Fibroblast of peridontal ligament (primary cell): ENCODE data around the gene AMH.

ENCODE experiments used
- DNase-seq: peaks from one replicate; pipeline ENCODE4 v3.0.0-alpha.2; 2010; ENCODE audit errors: extremely low read depth

The AMH gene

DNA sequence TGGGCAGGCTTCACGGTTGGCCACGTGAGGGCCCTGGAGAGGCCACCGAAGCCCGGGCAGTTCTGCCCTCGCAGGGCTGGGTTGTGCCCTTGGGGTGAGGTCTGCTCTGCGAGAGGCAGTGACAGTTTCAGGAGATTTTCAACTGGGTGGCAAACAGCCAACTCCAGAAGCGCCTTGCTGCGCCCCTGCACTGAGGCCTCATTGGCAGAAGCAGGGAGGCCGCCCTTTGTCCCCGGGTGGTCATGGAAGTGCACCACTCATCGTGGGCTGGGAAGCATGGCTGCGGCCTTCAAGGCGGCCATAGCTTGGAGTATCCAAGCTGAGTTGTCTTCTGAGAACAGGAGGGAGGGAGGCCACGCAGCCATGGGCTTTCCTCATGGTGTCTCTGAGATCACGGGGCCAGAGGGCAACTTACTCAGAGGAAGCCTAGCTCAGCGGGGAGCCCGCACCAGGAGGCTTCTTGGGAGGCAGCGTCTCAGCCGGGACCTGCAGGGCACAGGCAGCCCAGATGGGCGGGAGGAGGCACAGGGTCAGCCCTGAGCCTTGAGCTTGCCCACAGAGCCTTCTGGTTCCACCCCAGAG lies 27.8 kb upstream of the AMH start:
- DNase-seq: no peak

DNA sequence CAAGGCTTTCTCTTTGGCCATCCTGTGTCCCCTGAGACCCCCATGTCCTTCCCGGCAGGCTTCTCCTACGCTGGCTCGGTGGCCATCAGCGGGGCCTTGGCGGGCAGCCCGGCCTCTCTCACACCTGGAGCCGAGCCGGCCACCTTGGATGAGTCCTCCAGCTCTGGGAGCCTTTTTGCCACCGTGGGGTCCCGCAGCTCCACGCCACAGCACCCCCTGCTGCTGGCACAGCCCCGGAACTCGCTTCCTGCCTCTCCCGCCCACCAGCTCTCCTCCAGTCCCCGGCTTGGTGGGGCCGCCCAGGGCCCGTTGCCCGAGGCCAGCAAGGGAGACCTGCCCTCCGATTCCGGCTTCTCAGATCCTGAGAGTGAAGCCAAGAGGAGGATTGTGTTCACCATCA lies 27.2 kb upstream of the AMH start:
- no peak for DNase-seq

- DNase-seq: no peak
Measured at GRCh38 chr19:2223391-2223790, 25.7 kb upstream of the AMH start.

GRCh38 chr19:2223959-2224358 lies 25.2 kb upstream of the AMH start:
- DNase-seq: no peak

GRCh38 chr19:2224754-2225349 lies 24.3 kb upstream of the AMH start:
- DNase-seq: no peak

- DNase-seq: no peak
Measured at GRCh38 chr19:2225415-2226050, 23.6 kb upstream of the AMH start.

DNA sequence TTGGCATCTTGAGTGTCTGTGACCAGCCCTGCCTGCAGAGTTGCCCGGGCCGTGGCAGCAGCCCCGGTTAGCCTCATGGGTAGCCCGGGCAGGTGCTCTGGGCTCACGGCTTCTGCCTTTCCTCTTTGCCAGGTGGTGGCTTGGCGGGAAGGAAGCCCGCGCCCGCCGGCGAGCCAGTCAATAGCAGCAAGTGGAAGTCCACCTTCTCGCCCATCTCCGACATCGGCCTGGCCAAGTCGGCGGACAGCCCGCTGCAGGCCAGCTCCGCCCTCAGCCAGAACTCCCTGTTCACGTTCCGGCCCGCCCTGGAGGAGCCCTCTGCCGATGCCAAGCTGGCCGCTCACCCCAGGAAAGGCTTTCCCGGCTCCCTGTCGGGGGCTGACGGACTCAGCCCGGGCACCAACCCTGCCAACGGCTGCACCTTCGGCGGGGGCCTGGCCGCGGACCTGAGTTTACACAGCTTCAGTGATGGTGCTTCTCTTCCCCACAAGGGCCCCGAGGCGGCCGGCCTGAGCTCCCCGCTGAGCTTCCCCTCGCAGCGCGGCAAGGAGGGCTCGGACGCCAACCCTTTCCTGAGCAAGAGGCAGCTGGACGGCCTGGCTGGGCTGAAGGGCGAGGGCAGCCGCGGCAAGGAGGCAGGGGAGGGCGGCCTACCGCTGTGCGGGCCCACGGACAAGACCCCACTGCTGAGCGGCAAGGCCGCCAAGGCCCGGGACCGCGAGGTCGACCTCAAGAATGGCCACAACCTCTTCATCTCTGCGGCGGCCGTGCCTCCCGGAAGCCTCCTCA lies 22.9 kb upstream of the AMH start:
- DNase-seq: no peak

DNA sequence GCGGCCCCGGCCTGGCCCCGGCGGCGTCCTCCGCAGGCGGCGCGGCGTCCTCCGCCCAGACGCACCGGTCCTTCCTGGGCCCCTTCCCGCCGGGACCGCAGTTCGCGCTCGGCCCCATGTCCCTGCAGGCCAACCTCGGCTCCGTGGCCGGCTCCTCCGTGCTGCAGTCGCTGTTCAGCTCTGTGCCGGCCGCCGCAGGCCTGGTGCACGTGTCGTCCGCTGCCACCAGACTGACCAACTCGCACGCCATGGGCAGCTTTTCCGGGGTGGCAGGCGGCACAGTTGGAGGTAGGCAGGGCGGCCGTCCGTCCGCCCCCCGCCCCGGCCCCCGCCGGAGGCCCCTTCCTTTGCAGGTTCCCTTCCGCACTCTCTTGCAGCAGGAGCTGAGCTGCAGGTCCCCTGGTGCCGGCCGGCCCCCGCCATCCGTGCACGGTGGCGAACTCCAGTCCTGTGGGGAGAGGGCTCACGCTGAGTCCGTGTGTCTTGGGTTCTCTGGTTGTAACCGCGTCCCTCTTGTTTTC lies 22.2 kb upstream of the AMH start:
- DNase-seq: no peak

GRCh38 chr19:2227415-2228156 lies 21.5 kb upstream of the AMH start:
- DNase-seq: no peak

- no peak for DNase-seq
Measured at GRCh38 chr19:2228157-2229030, 20.7 kb upstream of the AMH start.

DNA sequence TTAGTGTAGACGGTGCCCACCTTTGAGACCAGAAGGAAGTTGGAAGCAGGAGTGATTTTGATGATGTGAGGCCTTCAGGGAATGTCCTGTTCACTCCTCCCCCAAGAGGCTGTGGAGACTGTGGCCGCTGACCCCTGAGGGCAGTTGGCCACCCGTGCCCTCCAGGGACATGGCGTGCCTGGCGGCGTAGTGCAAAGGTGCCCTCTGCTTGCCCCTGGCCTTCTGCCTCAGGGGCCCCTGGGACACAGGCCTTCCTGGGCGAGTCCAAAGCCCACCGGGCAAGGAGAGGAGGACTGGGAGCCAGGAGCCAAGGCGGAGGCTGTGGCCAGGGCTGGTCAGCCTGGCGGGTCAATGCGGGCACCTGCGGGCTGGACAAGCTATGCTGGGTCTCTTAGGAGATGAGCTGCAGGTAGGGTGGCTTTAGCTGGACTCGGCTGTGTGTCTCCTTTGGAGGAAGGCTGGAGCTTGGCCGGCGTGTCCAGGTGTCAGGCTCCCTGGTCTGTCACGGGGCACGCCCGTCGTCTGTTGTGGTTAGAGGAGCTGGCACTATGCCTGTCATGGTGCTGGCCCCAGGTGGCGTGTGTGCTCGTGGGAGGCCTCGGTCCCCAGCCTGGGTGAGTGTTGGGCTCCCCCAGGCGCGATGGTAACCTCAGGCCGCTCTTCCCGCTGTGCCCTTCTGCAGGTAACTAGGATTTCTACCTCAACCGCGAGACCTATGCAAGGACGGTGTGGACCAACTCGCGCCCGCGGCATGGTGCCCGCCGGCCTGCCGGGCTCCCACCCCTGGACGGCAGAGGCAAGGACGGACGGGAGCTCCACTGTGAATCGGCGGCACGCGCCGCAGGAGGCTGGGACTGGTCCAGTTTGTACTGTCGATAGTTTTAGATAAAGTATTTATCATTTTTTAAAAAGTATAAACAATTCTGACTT lies 19.8 kb upstream of the AMH start:
- DNase-seq: no peak

DNA sequence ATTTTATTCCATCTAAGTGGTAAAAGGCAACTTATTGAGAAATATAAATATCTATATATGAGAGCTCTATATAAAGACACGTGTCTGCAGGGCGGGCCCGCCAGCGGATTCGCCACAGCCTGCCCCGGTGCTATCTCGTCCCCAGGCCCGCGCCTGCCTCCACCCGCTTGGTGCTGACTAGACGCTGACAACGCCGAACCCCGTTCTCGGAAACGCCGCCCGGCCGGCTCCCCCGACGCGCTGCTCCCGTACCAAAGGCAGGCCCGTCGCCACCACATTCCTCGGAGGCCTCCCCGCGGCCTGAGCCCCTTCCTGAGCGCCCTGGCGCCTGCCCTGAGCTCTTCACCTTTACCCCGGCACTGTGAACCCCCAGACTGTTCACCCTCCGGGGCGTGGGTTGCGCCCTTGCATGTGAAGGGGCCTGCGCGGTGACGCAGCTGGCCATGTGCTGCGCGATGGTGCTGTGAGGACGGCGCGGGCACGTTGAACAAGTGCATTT lies 19.0 kb upstream of the AMH start:
- no peak for DNase-seq

- DNase-seq: no peak
Measured at GRCh38 chr19:2230807-2231533, 18.2 kb upstream of the AMH start.

GRCh38 chr19:2231621-2232221 lies 17.4 kb upstream of the AMH start:
- no peak for DNase-seq

DNA sequence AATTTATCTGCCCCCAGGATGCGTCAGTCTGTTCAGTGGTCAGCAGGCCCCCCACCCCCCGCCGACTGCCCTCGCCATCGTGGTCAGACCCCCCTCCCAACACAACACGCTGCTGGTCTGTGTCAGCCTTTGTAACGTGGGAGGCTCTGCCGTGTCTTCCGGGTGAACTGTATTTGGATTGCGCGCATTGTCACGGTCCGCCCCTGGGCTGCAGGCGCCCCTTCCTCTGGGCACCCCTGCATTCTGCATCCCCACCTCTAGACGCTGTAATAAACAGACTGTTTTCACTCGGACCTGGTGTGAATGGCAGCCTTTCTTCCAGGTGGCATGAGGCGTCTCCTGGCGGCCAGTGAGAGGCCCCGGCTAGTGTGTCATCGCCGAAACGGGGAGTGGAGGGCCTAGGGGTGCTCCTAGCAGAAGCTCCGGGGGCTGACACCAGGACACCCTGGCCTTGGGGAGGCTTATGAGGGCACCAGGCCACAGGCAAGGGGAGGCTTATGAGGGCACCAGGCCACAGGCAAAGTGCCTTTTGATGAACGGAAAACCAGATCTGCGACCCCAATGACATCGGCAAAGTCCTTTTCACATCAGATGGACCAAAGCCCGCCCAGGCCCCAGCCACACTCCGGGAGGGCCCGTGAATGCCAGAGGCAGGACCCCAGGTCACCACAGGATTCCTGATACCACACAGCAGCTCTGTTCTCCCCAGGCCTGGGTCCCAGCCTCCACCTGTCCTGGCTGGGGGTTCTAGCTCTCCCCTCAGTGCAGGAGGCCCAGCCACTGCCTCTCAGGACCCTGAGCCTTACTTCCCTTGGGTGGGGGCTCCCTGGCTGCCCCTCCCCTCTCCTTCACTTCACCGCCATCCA lies 16.6 kb upstream of the AMH start:
- DNase-seq: no peak

- DNase-seq: no peak
Measured at GRCh38 chr19:2233601-2234280, 15.4 kb upstream of the AMH start.

DNA sequence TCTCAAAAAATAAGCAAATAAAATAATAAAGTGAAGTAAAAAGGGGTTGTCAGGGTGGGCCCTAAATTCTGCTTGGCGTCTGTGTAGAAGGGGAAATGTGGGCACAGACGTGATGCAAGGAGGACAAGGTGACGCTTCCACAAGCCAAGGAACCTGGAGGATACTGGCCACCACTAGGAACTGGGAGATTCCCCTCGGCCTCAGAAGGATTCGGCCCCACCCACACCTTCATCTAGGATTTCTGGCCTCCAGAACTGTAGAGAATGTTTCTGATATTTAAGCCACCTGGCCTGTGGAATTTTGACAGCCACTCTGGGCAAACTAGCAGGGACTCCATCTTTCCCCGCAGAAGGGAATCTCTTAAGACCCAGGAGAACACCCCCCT lies 14.1 kb upstream of the AMH start:
- no peak for DNase-seq
